Ishikawa (cell line): Measurements from ENCODE around the gene PSTPIP1.

Experiments
- CEBPB ChIP-seq: IDR thresholded peaks from 2 replicates; pipeline ENCODE4 v1.6.1; 2012
- CREB1 ChIP-seq: IDR thresholded peaks from 2 replicates; pipeline ENCODE4 v1.6.1; 2012; ENCODE audit warnings: low read depth
- EGR1 ChIP-seq: IDR thresholded peaks from 2 replicates; pipeline ENCODE4 v1.6.1; 2012
- EP300 ChIP-seq: IDR thresholded peaks from 2 replicates; pipeline ENCODE4 v1.6.1; 2012; ENCODE audit warnings: borderline replicate concordance
- FOXM1 ChIP-seq: IDR thresholded peaks from 2 replicates; pipeline ENCODE4 v1.6.1; 2012; ENCODE audit warnings: low read depth, borderline replicate concordance
- NFIC ChIP-seq: IDR thresholded peaks from 2 replicates; pipeline ENCODE4 v1.6.1; 2012
- RAD21 ChIP-seq: IDR thresholded peaks from 2 replicates; pipeline ENCODE4 v1.6.1; 2012; ENCODE audit warnings: low read depth
- TAF1 ChIP-seq: IDR thresholded peaks from 2 replicates; pipeline ENCODE4 v1.6.1; 2012; ENCODE audit warnings: low read depth, mild to moderate bottlenecking
- TCF12 ChIP-seq: IDR thresholded peaks from 2 replicates; pipeline ENCODE4 v1.6.1; 2012; ENCODE audit warnings: low read depth
- TEAD4 ChIP-seq: IDR thresholded peaks from 2 replicates; pipeline ENCODE4 v1.6.1; 2012
- YY1 ChIP-seq: IDR thresholded peaks from 2 replicates; pipeline ENCODE4 v1.6.1; 2012; ENCODE audit warnings: low read depth
- ZBTB7A ChIP-seq: IDR thresholded peaks from 2 replicates; pipeline ENCODE4 v1.6.1; 2012; ENCODE audit warnings: low read depth
- TF ChIP-seq, protein P1 (sequence below): IDR thresholded peaks from 2 replicates; pipeline ENCODE4 v1.6.1; 2012
- TF ChIP-seq, protein P2 (sequence below): IDR thresholded peaks from 2 replicates; pipeline ENCODE4 v1.6.1; 2012; ENCODE audit warnings: low read depth, mild to moderate bottlenecking
- TF ChIP-seq, protein P3 (sequence below): IDR thresholded peaks from 2 replicates; pipeline ENCODE4 v1.6.1; 2012

The PSTPIP1 gene

DNA sequence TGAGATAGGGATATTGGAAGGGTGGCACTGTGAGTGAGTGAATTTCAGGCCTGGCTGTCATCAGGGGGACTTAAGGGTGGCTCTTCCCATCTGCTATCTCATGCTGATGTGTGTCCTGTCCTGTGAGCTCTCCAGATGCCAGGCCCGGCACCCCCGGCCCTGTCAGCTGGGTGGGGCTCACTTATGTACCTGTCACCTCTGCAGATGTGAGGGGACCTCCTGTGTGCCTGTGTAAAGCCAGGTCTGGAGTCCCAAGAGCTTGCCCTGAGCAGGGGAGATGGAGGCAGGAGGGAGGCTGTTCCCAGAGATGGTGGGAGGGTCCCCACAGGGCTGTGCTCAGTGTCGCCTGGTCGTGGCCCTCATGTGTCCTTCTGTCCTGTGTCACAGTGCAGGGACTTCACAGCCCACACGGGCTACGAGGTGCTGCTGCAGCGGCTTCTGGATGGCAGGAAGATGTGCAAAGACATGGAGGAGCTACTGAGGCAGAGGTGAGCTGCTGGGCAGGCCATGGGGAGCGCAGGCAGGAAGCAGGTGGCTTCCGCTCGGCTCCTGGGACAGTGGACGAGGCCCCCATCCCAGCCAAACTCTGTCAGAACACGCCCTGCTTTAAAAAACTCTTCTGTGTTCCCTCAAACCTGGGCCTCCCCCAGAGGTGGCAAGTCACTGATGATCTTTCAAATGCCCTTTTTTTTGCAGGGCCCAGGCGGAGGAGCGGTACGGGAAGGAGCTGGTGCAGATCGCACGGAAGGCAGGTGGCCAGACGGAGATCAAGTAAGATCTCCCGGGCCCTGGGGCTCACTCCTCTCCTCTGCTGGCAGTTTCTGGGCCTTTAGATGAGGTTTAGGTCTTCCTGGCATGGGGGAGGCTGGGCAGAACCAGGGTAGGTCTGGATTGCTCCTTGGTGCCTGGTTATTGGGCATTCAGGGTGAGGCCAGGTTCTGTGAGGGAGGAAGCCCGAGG, 23.1 kb downstream of the PSTPIP1 start:
- TF ChIP-seq TEAD4, result no peak
- no peak for TF ChIP-seq ZBTB7A
- no peak for TF ChIP-seq EGR1
- TF ChIP-seq, protein P1, sequence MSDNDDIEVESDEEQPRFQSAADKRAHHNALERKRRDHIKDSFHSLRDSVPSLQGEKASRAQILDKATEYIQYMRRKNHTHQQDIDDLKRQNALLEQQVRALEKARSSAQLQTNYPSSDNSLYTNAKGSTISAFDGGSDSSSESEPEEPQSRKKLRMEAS, result no peak
- no peak for TF ChIP-seq TCF12
- TF ChIP-seq, protein P2, sequence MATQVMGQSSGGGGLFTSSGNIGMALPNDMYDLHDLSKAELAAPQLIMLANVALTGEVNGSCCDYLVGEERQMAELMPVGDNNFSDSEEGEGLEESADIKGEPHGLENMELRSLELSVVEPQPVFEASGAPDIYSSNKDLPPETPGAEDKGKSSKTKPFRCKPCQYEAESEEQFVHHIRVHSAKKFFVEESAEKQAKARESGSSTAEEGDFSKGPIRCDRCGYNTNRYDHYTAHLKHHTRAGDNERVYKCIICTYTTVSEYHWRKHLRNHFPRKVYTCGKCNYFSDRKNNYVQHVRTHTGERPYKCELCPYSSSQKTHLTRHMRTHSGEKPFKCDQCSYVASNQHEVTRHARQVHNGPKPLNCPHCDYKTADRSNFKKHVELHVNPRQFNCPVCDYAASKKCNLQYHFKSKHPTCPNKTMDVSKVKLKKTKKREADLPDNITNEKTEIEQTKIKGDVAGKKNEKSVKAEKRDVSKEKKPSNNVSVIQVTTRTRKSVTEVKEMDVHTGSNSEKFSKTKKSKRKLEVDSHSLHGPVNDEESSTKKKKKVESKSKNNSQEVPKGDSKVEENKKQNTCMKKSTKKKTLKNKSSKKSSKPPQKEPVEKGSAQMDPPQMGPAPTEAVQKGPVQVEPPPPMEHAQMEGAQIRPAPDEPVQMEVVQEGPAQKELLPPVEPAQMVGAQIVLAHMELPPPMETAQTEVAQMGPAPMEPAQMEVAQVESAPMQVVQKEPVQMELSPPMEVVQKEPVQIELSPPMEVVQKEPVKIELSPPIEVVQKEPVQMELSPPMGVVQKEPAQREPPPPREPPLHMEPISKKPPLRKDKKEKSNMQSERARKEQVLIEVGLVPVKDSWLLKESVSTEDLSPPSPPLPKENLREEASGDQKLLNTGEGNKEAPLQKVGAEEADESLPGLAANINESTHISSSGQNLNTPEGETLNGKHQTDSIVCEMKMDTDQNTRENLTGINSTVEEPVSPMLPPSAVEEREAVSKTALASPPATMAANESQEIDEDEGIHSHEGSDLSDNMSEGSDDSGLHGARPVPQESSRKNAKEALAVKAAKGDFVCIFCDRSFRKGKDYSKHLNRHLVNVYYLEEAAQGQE, result no peak
- no peak for TF ChIP-seq NFIC

- TF ChIP-seq YY1 (no peak), TEAD4 (no peak), TCF12 (no peak), RAD21 (no peak), EGR1 (no peak), TAF1 (no peak), CEBPB (no peak), EP300 (no peak), ZBTB7A (no peak), NFIC (no peak), FOXM1 (no peak)
- TF ChIP-seq, protein P1, result no peak
- TF ChIP-seq, protein P2, result no peak
These were observed 24.0 kb downstream of the PSTPIP1 start for GRCh38 chr15:77018796-77019505.

GRCh38 chr15:77019521-77020331, 24.8 kb downstream of the PSTPIP1 start:
- no peak for TF ChIP-seq EGR1
- TF ChIP-seq TAF1, result no peak
- TF ChIP-seq FOXM1, result no peak
- no peak for TF ChIP-seq CREB1
- no peak for TF ChIP-seq CEBPB
- TF ChIP-seq TCF12, result no peak
- TF ChIP-seq RAD21, result no peak
- TF ChIP-seq, protein P2, result no peak
- TF ChIP-seq EP300, result no peak
- no peak for TF ChIP-seq ZBTB7A
- TF ChIP-seq NFIC, result no peak
- TF ChIP-seq, protein P1, result no peak
- TF ChIP-seq, protein P3, sequence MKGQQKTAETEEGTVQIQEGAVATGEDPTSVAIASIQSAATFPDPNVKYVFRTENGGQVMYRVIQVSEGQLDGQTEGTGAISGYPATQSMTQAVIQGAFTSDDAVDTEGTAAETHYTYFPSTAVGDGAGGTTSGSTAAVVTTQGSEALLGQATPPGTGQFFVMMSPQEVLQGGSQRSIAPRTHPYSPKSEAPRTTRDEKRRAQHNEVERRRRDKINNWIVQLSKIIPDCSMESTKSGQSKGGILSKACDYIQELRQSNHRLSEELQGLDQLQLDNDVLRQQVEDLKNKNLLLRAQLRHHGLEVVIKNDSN, result no peak
